Measurements from ENCODE around the gene MYO9A.

DNA sequence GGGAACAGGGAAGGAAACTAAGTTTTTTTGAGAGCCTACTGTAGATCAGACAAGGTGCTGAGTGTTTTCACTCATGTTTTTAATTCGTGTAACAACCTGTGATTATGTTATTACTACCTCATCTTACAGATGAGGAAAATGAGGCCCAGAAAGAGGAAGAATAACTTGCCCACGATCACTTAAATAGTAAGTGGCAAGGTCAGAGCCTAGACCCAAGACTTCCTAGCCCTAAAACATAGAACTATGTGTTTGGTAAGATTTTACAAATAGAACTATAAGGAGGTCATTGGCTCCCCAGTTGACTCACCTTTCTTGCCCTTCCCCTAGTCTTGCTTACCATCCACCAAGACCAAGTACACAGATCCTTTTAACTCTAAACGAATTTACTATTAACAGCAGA, 14.0 kb upstream of the MYO9A start:
- TF ChIP-seq, protein P1, sequence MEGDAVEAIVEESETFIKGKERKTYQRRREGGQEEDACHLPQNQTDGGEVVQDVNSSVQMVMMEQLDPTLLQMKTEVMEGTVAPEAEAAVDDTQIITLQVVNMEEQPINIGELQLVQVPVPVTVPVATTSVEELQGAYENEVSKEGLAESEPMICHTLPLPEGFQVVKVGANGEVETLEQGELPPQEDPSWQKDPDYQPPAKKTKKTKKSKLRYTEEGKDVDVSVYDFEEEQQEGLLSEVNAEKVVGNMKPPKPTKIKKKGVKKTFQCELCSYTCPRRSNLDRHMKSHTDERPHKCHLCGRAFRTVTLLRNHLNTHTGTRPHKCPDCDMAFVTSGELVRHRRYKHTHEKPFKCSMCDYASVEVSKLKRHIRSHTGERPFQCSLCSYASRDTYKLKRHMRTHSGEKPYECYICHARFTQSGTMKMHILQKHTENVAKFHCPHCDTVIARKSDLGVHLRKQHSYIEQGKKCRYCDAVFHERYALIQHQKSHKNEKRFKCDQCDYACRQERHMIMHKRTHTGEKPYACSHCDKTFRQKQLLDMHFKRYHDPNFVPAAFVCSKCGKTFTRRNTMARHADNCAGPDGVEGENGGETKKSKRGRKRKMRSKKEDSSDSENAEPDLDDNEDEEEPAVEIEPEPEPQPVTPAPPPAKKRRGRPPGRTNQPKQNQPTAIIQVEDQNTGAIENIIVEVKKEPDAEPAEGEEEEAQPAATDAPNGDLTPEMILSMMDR (IDR thresholded peaks at IDR 0.05) = no peak
- no peak for TF ChIP-seq ZFX (IDR thresholded peaks at IDR 0.05; ENCODE audit: borderline replicate concordance)

All from 22Rv1 (cell line).